ENCODE results near the gene OCA2.

The OCA2 gene

DNA sequence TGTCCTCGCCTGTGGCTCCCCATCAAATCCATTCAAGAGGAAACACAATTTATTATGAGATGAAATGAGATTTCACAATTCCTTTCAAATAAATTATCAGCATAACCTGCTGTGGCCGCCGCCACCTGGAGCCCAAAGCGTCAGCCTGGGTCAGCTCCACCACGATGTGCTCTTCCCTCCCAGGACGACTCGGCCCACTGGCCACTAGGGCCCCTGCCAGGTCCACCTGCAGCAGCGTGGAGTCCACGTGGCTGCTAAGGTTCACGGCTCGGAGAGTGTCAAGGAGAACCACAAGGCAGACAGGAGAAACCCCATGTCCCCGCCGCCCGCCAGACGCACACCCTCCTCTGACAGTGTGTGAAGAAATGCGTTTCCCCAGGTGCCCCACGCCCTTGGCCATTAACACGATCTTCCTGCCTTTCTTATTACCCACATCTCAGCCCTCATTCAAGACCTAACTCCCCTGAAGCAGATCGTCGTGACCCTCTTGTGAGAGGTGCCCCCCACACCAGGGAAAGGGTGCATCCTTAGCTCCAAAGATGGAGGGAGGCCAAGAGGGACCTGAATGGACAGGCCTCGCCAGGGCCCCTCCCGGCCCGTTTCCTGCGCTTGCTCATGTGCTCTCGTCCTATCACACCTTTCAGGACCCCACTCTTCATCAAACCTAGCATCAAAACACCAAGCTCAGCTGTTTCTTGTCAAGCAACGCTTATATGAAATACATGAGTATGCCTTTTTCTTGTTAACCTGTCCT is 80.6 kb downstream of the OCA2 start:
- H3K4me3 ChIP-seq (ENCODE audit: low read length) = no peak overlapping the region
- no peak overlapping the region for H3K4me2 ChIP-seq (ENCODE audit: low read depth, low read length)
- H3K36me3 ChIP-seq (replicated peaks; ENCODE audit: insufficient read depth, low read length) = no peaks in the 10 kb centered on the region
- no peak overlapping the region for H3K27ac ChIP-seq (ENCODE audit: low read length)
- no peak overlapping the region for H2AFZ ChIP-seq (ENCODE audit: low read length)
- H3F3A ChIP-seq (ENCODE audit: insufficient read depth, low read length) = no peaks in the 10 kb centered on the region
- no peaks in the 10 kb centered on the region for H3K4me1 ChIP-seq (ENCODE audit: low read length)
- no peaks in the 10 kb centered on the region for H3K9me2 ChIP-seq (replicated peaks; ENCODE audit: insufficient read depth, low read length)
- DNase-seq = no peak
- no peak overlapping the region for H3K9ac ChIP-seq (ENCODE audit: low read length)
- no peaks in the 10 kb centered on the region for H3K27me3 ChIP-seq (replicated peaks; ENCODE audit: insufficient read depth, low read length)
- H4K20me1 ChIP-seq (ENCODE audit: insufficient read depth, low read length) = no peaks in the 10 kb centered on the region
- TF ChIP-seq EZH2 (optimal IDR thresholded peaks at IDR 0.05; ENCODE audit: low read depth, low read length) (no peak), EZH2phosphoT487 (IDR thresholded peaks at IDR 0.05; ENCODE audit: low read length) (no peak), CTCF (IDR thresholded peaks at IDR 0.05; ENCODE audit: low read length) (no peak)
- no peaks in the 10 kb centered on the region for H3K79me2 ChIP-seq (ENCODE audit: low read length)
- no peaks in the 10 kb centered on the region for H3K9me3 ChIP-seq (replicated peaks; ENCODE audit: insufficient read depth, low read length)

DNA sequence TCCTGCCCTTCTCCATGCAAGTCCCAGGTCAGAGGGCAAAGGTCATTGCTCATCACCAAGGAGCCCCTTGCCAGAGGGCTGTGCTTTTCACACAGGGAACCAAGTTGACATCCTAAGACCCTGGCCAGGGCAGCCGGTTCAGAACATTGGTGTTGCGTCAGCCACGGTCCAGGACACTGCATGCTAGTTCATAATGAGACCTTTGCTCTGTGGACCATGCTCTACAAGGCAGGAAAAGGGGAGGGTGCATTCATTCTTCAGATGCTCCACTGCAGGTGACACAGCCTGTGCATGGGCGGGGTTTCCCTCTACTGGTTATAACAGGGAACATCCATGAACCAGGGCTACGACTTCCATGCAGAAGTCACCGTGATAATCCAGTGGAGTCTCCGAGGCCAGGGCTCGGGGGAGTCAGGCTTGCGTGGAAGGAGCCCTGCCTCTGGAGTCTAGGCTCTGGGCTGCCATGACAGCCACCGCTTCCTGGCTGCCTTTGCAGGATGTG is 81.6 kb downstream of the OCA2 start:
- Histone ChIP-seq H3K9ac (ENCODE audit: low read length) (no peak overlapping the region), H3K4me1 (ENCODE audit: low read length) (no peaks in the 10 kb centered on the region), H3K9me3 (replicated peaks; ENCODE audit: insufficient read depth, low read length) (no peaks in the 10 kb centered on the region), H3K4me3 (ENCODE audit: low read length) (no peak overlapping the region), H4K20me1 (ENCODE audit: insufficient read depth, low read length) (no peaks in the 10 kb centered on the region), H3K27ac (ENCODE audit: low read length) (no peak overlapping the region), H3K36me3 (replicated peaks; ENCODE audit: insufficient read depth, low read length) (no peaks in the 10 kb centered on the region), H3K27me3 (replicated peaks; ENCODE audit: insufficient read depth, low read length) (no peaks in the 10 kb centered on the region), H3K4me2 (ENCODE audit: low read depth, low read length) (no peak overlapping the region), H3F3A (ENCODE audit: insufficient read depth, low read length) (no peaks in the 10 kb centered on the region), H3K9me2 (replicated peaks; ENCODE audit: insufficient read depth, low read length) (no peaks in the 10 kb centered on the region), H3K79me2 (ENCODE audit: low read length) (no peaks in the 10 kb centered on the region), H2AFZ (ENCODE audit: low read length) (no peak overlapping the region)
- TF ChIP-seq EZH2 (optimal IDR thresholded peaks at IDR 0.05; ENCODE audit: low read depth, low read length) = no peak
- TF ChIP-seq EZH2phosphoT487 (IDR thresholded peaks at IDR 0.05; ENCODE audit: low read length) = no peak
- TF ChIP-seq CTCF (IDR thresholded peaks at IDR 0.05; ENCODE audit: low read length) = no peak
- DNase-seq = no peak

- no peak overlapping the region for H3K4me3 ChIP-seq (ENCODE audit: low read length)
- H3K9me2 ChIP-seq (replicated peaks; ENCODE audit: insufficient read depth, low read length) = no peaks in the 10 kb centered on the region
- DNase-seq = no peak
- H4K20me1 ChIP-seq (ENCODE audit: insufficient read depth, low read length) = no peaks in the 10 kb centered on the region
- H2AFZ ChIP-seq (ENCODE audit: low read length) = no peak overlapping the region
- H3K9ac ChIP-seq (ENCODE audit: low read length) = no peak overlapping the region
- no peaks in the 10 kb centered on the region for H3K79me2 ChIP-seq (ENCODE audit: low read length)
- H3K4me2 ChIP-seq (ENCODE audit: low read depth, low read length) = no peak overlapping the region
- H3K27me3 ChIP-seq (replicated peaks; ENCODE audit: insufficient read depth, low read length) = no peaks in the 10 kb centered on the region
- H3F3A ChIP-seq (ENCODE audit: insufficient read depth, low read length) = no peaks in the 10 kb centered on the region
- H3K27ac ChIP-seq (ENCODE audit: low read length) = no peak overlapping the region
- no peaks in the 10 kb centered on the region for H3K36me3 ChIP-seq (replicated peaks; ENCODE audit: insufficient read depth, low read length)
- no peak for TF ChIP-seq EZH2phosphoT487 (IDR thresholded peaks at IDR 0.05; ENCODE audit: low read length)
- no peak for TF ChIP-seq EZH2 (optimal IDR thresholded peaks at IDR 0.05; ENCODE audit: low read depth, low read length)
- TF ChIP-seq CTCF (IDR thresholded peaks at IDR 0.05; ENCODE audit: low read length) = no peak
- no peaks in the 10 kb centered on the region for H3K4me1 ChIP-seq (ENCODE audit: low read length)
- H3K9me3 ChIP-seq (replicated peaks; ENCODE audit: insufficient read depth, low read length) = no peaks in the 10 kb centered on the region
These were observed 83.3 kb downstream of the OCA2 start for GRCh38 chr15:28015855-28016254.
